GM18907 (cell line): Measurements from ENCODE around the gene FCHO1.
"Not testable (repeated sequence)": the region's sequence is repeated elsewhere in the genome, so short reads cannot be mapped to it uniquely, and the experiment has no call there.

Experiments used
- ATAC-seq: cut with Tn5 transposase; IDR thresholded peaks from one replicate; pipeline ENCODE4 v1.9.1; 2021; ENCODE audit warnings: mild to moderate bottlenecking, moderate library complexity; ENCODE audit not compliant: unreplicated experiment

FCHO1 gene

GRCh38 chr19:17788632-17789031 lies 37.4 kb downstream of the FCHO1 start:
- no peak for ATAC-seq

GRCh38 chr19:17790059-17790780 lies 38.9 kb downstream of the FCHO1 start:
- ATAC-seq, result no peak

- ATAC-seq, result no peak
Observed at GRCh38 chr19:17794412-17794730, 43.1 kb downstream of the FCHO1 start.

GRCh38 chr19:17794731-17795494 lies 43.6 kb downstream of the FCHO1 start, which contains the start of gene B3GNT3:
Gene B3GNT3, plus strand, starts transcription at chr19:17795138. Its CDS starts 12,670 bp downstream, at chr19:17807808.
- no peak for ATAC-seq

- ATAC-seq, result no peak
Observed at GRCh38 chr19:17795495-17795856, 44.2 kb downstream of the FCHO1 start.

GRCh38 chr19:17796013-17796837 lies 44.9 kb downstream of the FCHO1 start:
- ATAC-seq, result no peak

- no peak for ATAC-seq
Observed at GRCh38 chr19:17796838-17797423, 45.7 kb downstream of the FCHO1 start.

GRCh38 chr19:17797424-17798201 lies 46.3 kb downstream of the FCHO1 start:
- no peak for ATAC-seq

- ATAC-seq, result not testable (repeated sequence)
Observed at GRCh38 chr19:17798599-17798998, 47.3 kb downstream of the FCHO1 start.

- no peak for ATAC-seq
Observed at GRCh38 chr19:17802137-17802858, 51.0 kb downstream of the FCHO1 start.

GRCh38 chr19:17803264-17803896 lies 52.1 kb downstream of the FCHO1 start:
- ATAC-seq, result no peak

GRCh38 chr19:17805427-17805826 lies 54.1 kb downstream of the FCHO1 start:
- ATAC-seq, result no peak

- no peak for ATAC-seq
Observed at GRCh38 chr19:17806945-17807344, 55.7 kb downstream of the FCHO1 start.

GRCh38 chr19:17807731-17808316 lies 56.5 kb downstream of the FCHO1 start:
- ATAC-seq, result no peak

- ATAC-seq, result no peak
Observed at GRCh38 chr19:17811103-17811502, 59.8 kb downstream of the FCHO1 start.

GRCh38 chr19:17811681-17812080 lies 60.4 kb downstream of the FCHO1 start:
- no peak for ATAC-seq

- ATAC-seq, result no peak
Observed at GRCh38 chr19:17812099-17812498, 60.8 kb downstream of the FCHO1 start.

- no peak for ATAC-seq
Observed at GRCh38 chr19:17817668-17818363, 66.5 kb downstream of the FCHO1 start.
